NCI-H1694 (cell line): Measurements from ENCODE around the gene ATPAF2.

Experiments used
- DNase-seq: peaks from one replicate; lab custom pipeline; 2025; lab: John Stamatoyannopoulos, UW

Gene ATPAF2

GRCh38 chr17:18038861-18039534, at the start of gene ATPAF2, which contains the start of gene GID4:
TSS of gene ATPAF2 (minus strand) at chr17:18039168. CDS start at chr17:18039013, 155 bp downstream.
TSS of gene GID4 (plus strand) at chr17:18039408. CDS start at chr17:18039465, 57 bp downstream.
- peak; percentile 97 for DNase-seq

DNA sequence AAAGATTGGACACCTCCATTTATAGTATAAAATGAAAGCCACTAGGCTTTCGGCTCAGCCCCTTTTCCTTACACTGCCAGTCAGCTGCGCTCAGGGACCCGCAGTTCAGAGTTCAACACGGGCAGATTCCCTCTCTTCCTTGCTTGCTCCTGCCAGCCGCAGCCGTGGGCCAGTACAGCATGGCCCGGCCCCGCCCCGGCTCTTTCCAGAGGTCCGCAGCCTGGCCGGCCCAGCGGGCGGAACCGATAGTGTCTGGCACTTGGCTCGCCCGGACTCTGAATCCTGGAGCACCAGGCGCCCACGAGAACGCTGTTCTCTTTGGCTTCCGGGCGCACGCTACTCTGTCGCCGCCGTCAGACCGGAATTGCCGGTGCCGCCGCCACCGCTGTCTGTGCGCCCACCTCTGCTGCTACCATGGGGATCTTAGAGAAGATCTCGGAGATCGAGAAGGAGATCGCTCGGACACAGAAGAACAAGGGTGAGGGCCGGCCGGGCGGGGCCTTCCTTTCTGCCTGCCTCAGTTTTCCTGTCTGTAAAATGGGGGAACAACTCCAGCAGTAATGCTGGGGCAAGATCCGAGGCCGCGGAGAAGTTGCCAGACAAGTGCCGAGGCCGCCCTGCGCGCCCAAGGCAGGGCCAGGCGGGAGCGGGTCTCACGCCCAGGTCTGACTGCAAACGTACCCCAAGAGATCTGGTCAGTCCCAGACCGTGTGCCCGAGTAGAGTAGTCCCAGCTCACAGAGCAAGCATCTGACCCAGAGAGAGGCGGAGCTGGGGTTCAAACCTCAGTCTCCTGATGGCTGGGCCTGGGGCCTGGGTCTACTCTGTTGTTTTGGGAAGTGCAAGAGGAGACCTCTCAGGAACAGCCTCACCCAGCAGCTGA, 48.9 kb upstream of the ATPAF2 start, which contains the start of gene DRG2:
Gene DRG2, plus strand, starts transcription at position 339 of the 882 bp plus-strand sequence. Its CDS starts 76 bp downstream, at position 415.
- DNase-seq, result peak; percentile 82

DNA sequence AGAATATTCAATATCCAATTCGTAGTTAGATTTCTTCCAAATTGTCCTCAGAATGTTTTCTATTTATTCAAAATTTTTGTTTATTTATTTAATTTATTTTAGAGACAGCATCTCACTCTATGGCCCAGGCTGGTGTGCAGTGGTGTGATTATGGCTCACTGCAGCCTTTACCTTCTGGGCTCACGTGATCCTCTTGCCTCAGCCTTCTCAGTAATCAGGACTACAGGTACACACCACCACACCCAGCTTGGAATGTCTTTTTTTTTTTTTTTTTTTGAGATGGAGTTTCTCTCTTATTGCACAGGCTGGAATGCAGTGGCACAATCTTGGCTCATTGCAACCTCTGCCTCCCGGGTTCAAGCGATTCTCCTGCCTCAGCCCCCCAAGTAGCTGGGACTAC, 45.3 kb upstream of the ATPAF2 start:
- no peak for DNase-seq

- no peak for DNase-seq
Observed at GRCh38 chr17:18079543-18079942, 40.6 kb upstream of the ATPAF2 start.

DNA sequence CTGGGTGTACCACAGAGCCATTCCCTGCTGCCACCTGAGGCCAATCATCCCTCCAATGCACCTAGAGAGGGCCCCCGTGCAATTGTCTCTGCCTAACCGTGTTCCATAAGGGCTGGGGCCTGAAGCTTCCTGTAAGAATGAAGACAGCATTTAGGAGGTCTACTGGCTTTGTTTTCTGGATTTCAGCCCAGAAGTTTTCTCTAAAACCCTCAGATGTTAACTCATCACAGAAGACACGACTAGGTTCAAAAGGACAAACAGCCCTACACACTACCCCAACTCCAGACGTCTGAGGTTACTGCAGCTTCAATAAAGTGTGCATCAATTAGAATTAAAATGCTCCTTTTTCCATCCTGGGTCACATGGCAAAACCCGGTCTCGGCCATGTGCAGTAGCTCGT, 38.0 kb upstream of the ATPAF2 start:
- no peak for DNase-seq

DNA sequence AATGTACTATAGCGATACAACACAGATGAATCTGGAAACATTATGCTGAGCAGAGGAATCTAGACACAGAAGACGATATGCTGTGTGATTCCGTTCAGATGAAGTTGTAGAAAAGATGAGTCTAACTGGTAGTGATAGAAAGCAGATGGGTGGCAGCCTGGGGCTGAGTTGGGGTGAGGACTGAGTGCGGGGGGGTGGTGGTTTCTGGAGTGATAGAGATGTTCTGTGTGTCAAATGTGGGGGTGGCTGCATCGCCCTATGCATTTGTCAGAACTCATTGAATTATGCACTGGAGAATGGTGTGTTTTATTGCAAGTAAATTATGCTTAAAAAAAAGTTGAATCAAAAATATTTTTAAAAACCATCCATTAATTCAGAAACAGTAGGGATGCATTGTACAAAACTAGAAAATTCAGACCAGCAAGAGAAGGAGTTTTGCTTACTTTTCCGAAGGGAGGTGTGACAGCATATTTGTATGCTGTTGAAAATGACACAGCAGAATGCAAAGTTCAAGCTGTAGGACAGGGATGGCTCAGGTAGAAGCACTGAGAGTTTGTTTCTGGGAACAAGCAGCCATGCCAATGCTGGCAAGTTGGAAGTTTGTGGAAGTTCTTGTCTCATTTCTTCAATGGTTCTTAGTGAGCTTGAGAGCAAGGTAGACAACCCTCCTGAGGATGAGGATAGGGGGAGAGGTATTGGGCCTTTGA, 35.8 kb upstream of the ATPAF2 start:
- DNase-seq, result no peak

DNA sequence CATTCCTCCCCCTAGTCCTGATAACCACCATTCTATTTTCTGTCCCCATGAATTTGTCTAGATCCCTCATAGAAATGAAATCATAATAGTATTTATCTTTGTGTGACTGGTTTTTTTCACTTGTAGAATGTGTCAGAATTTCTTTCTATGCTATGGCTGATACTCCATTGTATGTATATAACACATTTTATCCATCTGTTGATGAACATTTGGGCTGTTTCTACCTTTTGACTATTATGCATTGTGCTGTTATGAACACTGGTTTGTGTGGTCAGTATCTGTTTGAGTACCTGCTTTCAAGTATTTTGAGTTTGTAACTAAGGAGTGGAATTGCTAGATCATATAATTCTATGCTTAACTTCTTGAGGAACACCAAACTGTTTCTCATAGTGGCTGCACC, 32.8 kb upstream of the ATPAF2 start:
- DNase-seq, result no peak

GRCh38 chr17:18070861-18071340, 31.9 kb upstream of the ATPAF2 start:
- DNase-seq, result peak; percentile 84

GRCh38 chr17:18069101-18069500, 30.1 kb upstream of the ATPAF2 start:
- no peak for DNase-seq

DNA sequence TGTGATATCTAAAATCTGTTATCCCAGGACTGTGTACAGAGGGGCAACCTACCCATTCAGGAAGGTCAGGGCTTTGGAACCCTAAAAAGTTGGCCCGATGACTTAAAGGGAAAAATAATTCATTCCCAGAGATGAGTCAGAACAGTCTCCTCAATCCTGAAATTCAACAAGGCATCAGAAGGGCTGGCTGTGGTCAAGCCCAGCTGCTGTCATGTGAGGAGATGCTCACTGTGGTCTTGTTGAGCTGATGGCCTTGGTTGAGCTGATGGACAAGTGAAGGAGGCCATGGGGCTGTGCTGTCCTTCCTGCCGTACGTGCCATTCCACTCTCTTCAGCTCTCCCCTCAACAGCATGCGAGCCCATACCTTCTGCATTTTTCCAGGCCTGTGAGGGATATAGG, 27.9 kb upstream of the ATPAF2 start:
- no peak for DNase-seq

GRCh38 chr17:18065546-18065945, 26.6 kb upstream of the ATPAF2 start:
- DNase-seq, result no peak

DNA sequence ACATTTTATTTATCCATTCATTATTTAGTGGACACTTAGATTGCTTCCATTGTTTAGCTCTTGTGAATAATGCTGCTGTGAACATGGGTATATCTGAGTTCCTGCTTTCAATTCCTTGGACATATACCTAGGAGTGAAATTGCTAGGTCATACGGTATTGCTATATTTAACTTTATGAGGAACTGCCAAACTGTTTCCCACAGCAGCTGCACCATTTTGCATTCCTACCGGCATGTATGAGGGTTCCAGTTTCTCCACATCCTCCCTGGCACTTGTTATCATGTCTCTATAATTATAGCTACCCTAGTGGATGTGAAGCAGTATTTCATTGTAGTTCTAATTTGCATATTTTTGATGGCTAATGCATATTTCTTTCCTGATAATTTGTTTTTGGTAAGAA, 25.1 kb upstream of the ATPAF2 start:
- DNase-seq, result no peak

DNA sequence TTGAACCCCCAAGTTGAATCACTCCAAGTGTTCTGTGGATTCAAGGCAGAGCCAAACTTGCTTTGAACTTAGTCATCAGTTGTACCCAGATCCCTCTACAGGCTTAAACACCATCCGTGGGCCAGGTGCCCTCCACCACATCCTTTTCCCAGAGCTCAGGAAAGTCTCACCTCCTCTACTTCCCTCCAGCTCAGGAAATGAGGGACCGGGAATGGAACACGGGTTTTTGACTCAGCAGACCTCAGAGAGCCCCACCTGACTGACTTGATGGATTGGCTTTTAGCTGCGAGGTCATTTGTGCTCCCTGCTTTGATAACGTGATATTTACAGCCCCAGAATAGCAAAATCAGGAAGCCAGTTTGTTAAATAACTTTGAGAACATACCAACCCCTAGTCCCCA, 20.3 kb upstream of the ATPAF2 start:
- no peak for DNase-seq

GRCh38 chr17:18056214-18056613, 17.2 kb upstream of the ATPAF2 start:
- no peak for DNase-seq

DNA sequence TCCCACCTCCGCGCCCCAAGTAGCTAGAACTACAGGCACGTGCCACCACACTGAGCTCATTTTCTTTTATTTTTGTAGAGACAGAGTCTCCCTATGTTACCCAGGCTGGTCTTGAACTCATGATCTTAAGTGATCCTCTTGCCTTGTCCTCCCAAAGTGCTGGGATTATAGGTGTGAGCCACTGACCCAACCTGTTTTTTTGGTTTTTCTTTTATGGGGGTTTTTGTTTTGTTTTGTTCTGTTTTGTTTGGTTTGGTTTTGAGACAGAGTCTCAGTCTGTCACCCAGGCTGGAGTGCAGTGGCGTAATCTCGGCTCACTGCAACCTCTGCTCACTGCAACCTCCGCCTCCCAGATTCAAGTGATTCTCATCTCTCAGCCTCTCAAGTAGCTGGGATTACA, 16.6 kb upstream of the ATPAF2 start:
- DNase-seq, result no peak

DNA sequence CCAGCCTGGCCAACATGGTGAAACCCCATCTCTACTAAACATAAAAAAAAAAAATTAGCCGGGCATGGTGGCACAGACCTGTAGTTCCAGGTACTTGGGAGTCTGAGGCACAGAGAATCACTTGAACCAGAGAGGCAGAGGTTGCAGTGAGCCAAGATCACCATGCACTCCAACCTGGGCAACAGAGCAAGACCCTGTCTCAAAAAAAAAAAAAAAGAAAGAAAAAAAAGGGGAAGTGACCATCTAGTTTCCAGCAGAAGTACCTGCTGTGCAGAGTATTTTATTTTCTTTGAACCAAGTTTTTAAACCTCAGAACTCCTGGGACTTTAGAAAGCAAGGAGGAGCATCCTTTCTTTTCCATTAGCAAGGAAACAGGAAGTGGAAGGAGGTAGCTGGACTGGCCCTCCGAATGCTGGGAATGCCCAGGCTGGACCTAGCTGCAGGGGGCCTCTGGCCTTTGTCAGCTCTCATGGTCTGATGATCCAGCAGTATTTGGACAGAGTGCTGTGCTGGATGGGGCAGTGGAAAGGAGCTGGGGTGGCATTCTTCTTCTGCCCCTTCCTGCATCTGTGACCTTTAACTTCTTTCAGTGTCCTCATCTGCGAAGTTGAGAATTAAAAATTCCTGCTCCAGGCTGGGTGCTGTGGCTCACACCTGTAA, 6.9 kb upstream of the ATPAF2 start:
- no peak for DNase-seq

GRCh38 chr17:18044609-18045008, 5.6 kb upstream of the ATPAF2 start:
- DNase-seq, result no peak

DNA sequence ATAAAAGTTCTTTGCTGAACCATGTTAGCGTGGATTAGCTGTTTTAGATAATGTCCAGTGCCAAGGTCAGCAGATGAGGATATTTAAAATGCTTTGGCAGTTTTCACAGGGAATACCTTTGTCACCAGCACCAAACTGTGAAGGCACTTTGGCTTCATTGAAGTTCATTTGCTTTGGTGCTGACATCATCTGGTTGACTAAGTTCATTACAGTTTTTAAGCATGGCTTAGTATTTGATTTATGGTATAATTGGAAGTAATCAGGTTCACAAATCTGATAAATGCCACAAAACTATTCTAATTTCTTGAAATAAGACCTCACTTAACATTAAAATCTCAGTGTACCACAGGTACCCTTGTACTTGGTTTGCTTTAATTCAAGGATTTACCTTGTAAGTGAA, 4.5 kb upstream of the ATPAF2 start:
- no peak for DNase-seq

DNA sequence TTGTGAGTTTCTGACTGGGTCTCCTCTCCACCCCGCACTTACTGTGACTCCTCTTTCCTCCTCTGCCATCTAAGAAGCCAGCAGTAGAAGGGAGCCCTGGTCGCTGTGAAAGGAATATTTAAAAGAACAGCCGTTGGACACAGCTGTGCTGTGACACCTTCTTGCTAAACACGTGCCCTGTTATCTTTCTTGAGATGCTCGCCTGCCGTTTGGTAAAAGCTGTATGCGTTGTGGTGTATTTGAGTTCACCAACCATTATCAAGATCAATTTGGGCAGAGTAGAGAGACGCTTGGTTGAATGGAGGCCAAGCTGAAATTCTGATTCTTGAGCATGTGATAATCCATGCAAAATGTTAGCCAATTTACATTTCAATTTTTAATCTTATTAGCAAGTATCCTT, 4.0 kb upstream of the ATPAF2 start:
- DNase-seq, result no peak

DNA sequence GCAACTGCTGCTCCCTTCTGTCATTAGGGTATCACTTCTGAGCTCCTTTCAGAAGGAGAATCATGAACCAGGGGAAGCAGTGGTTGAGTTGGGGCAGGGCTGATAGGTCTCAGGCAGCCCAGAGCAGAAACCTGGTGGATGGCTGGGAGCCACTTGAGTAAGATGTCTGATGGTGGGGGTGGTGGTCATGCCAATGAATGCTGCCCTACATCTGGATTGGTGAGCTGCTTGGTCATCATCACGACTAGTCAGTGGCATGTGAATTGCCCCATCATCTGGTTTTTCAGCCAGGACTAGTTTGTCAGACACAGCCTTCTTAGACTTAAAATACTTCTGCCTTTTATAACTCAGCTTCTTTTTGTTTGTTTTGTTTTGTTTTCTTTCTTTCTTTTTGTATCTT, 2.8 kb upstream of the ATPAF2 start:
- no peak for DNase-seq

GRCh38 chr17:18040261-18040858, 1.4 kb upstream of the ATPAF2 start:
- DNase-seq, result no peak
